Measurements from ENCODE around the gene SYP.
A peak's percentile ranks its signal among the peaks of the same experiment; 100 is the strongest.

The SYP gene

DNA sequence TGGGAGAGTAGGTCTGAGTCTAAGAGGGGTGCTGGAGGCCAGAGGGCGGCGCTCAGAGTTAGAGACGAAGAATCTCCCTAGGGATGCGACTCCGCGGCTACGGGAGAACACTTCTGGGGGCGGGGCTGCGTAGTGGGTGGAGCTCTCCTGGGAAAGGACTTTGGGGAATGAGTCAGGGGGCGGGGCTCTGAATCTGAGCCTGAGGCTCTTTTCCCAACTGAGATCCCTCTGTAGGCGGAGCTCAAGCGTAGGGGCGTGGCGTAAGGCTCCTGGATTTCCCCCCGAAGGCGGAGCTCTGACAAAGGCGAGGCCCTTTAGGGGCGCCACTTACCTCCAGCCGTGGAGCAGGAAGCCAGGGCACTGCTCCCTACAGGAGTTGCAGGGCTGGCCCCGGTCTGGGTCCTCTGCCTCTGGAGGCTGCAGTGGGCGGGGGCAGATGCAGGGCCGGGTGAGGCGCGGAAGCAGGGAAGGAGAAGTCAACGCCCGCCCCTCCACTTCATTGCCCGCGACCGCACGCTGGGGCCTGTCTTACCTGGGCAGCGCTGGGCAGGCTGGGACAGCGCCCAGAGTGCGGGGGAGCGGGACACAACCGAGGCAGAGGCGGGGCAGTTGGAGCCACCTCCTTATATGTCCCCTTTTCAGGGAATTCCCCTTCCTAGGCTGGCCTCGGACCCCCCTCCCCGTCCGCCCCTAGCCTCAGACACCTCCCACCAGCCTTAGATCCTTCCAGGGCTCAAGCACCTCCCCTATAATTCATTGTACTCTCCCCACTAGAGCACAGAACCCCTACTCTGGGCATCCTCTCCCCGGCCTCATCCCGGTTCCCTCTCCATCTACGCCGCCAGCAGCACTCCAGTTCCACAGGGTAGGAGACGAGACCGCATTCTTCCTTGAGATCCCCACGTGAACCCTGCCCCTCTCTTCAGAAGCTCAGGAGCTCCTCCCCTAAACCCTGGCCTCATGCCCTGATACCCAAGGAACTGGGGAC is 15.4 kb downstream of the SYP start:
- peak overlapping the region; percentile 84 for H3K9ac ChIP-seq (ENCODE audit: low read length)
- H3K27ac ChIP-seq (ENCODE audit: low read length, poor library complexity, severe bottlenecking) = peak overlapping the region; percentile 20
- peaks cover 14% of the 10 kb centered on the region for H3K4me1 ChIP-seq (ENCODE audit: control insufficient read depth, insufficient read depth, low read depth, low read length)
- no peaks in the 10 kb centered on the region for H3K27me3 ChIP-seq (ENCODE audit: control insufficient read depth in 1 of 2, insufficient read depth in 1 of 2, low read length in 2 of 2)
- no peak overlapping the region for H2BK120ac ChIP-seq (ENCODE audit: low read depth, low read length)
- peak overlapping the region; percentile 64 to 79 for H3K4ac ChIP-seq (ENCODE audit: low read depth in 1 of 2, low read length in 2 of 2)
- no peaks in the 10 kb centered on the region for H3K9me3 ChIP-seq (ENCODE audit: control insufficient read depth, low read length)
- peak overlapping the region; percentile 39 for H4K91ac ChIP-seq (ENCODE audit: low read length)
- 23% methylated on average over 33 of the region's 46 CpGs for WGBS
- H2AFZ ChIP-seq (ENCODE audit: low read depth, low read length) = no peak overlapping the region
- peaks cover 8% of the 10 kb centered on the region for H3K79me1 ChIP-seq (replicated peaks; ENCODE audit: low read length, poor library complexity, severe bottlenecking)
- H3K23ac ChIP-seq (ENCODE audit: low read length in 2 of 2) = no peak overlapping the region
- H2BK15ac ChIP-seq (ENCODE audit: low read depth, poor library complexity, severe bottlenecking) = no peak overlapping the region
- peak; percentile 93 for DNase-seq
- H3K4me2 ChIP-seq (ENCODE audit: low read length, poor library complexity, severe bottlenecking) = peak overlapping the region; percentile 76
- peak overlapping the region in 1 of 2 experiments; percentile 41 for H3K14ac ChIP-seq (ENCODE audit: low read length in 2 of 2)
- peak overlapping the region; percentile 54 to 76 for H3K18ac ChIP-seq (ENCODE audit: low read depth in 1 of 2, low read length in 2 of 2)
- peak overlapping the region; percentile 60 for H4K8ac ChIP-seq (ENCODE audit: low read length)
- no peak overlapping the region for H2AK5ac ChIP-seq (ENCODE audit: low read length, severe bottlenecking)
- H3K4me3 ChIP-seq (ENCODE audit: insufficient read depth in 1 of 2, low read depth in 1 of 2, low read length in 2 of 2) = peak overlapping the region; percentile 56 to 77
- H2BK12ac ChIP-seq (ENCODE audit: low read length in 2 of 2) = peak overlapping the region; percentile 39 to 63
- H2BK5ac ChIP-seq (ENCODE audit: low read depth, low read length, poor library complexity, severe bottlenecking) = no peak overlapping the region
- H3K36me3 ChIP-seq (ENCODE audit: control insufficient read depth in 1 of 2, insufficient read depth in 2 of 2, low read depth in 1 of 2, low read length in 2 of 2) = peaks cover 7 to 20% of the 10 kb centered on the region in 2 experiments

DNA sequence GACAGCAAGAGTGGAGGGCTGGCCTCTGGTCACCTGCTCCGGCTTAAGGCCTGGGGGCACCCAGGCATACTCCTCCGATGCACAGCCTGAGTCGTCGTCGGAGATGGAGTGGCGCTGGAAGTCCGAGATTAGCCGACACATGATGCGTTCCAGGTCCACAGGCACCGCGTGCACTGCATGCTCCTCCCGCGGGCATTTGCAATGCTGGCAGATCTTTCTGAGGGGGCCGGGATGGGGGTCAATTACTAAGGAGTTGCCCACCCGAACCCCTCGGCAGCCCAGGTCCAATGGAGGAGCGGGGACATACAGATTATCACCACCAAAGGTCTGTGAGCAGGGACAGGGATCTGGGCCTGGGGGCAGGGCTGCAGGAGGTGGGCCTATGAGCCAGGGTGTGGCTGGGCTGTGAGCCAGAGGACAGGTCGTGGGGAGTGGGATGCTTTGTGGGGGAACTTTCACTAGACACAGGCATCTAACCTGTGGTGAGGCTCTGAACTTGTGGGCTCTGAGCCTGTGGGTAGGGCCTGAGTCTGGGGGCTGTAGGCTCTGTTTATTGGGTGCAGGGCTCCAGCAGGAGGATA is 16.2 kb downstream of the SYP start:
- Histone ChIP-seq H3K27me3 (ENCODE audit: control insufficient read depth in 1 of 2, insufficient read depth in 1 of 2, low read length in 2 of 2) (no peaks in the 10 kb centered on the region), H2AK5ac (ENCODE audit: low read length, severe bottlenecking) (no peak overlapping the region), H2AFZ (ENCODE audit: low read depth, low read length) (no peak overlapping the region), H4K8ac (ENCODE audit: low read length) (no peak overlapping the region), H3K4me3 (ENCODE audit: insufficient read depth in 1 of 2, low read depth in 1 of 2, low read length in 2 of 2) (peak overlapping the region in 1 of 2 experiments; percentile 59), H3K79me1 (replicated peaks; ENCODE audit: low read length, poor library complexity, severe bottlenecking) (peaks cover 8% of the 10 kb centered on the region), H3K4me2 (ENCODE audit: low read length, poor library complexity, severe bottlenecking) (peak overlapping the region; percentile 5), H3K27ac (ENCODE audit: low read length, poor library complexity, severe bottlenecking) (no peak overlapping the region), H4K91ac (ENCODE audit: low read length) (peak overlapping the region; percentile 15), H3K36me3 (ENCODE audit: control insufficient read depth in 1 of 2, insufficient read depth in 2 of 2, low read depth in 1 of 2, low read length in 2 of 2) (peaks cover 7 to 28% of the 10 kb centered on the region in 2 experiments), H2BK5ac (ENCODE audit: low read depth, low read length, poor library complexity, severe bottlenecking) (no peak overlapping the region), H3K9me3 (ENCODE audit: control insufficient read depth, low read length) (no peaks in the 10 kb centered on the region), H3K4ac (ENCODE audit: low read depth in 1 of 2, low read length in 2 of 2) (no peak overlapping the region), H2BK120ac (ENCODE audit: low read depth, low read length) (no peak overlapping the region), H3K18ac (ENCODE audit: low read depth in 1 of 2, low read length in 2 of 2) (no peak overlapping the region), H3K14ac (ENCODE audit: low read length in 2 of 2) (no peak overlapping the region), H3K4me1 (ENCODE audit: control insufficient read depth, insufficient read depth, low read depth, low read length) (peaks cover 14% of the 10 kb centered on the region), H2BK12ac (ENCODE audit: low read length in 2 of 2) (no peak overlapping the region), H3K23ac (ENCODE audit: low read length in 2 of 2) (no peak overlapping the region), H3K9ac (ENCODE audit: low read length) (no peak overlapping the region), H2BK15ac (ENCODE audit: low read depth, poor library complexity, severe bottlenecking) (no peak overlapping the region)
- DNase-seq = no peak
- WGBS = 91% methylated on average over 18 of the region's 18 CpGs

DNA sequence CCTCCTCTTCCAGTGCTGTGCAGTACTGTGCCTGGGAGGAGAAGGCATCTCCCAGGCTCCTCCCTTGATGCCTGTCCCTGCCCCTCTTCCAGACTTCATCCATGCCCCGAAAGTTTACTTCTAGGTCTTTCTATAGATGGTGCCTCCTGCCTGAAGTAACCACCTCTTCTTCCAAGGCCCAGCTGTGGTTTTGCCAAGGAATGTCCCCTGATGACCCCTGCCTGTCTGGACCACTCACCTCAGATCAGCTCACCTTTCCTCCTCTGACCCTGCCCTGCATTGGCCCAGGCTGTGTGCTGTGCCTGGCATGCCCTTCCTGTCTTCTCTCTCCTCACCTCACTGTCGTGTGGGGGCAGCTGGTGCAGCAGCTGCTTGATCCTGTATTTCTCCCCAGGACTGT is 20.6 kb downstream of the SYP start:
- H3K9ac ChIP-seq (ENCODE audit: low read length) = no peak overlapping the region
- H3K9me3 ChIP-seq (ENCODE audit: control insufficient read depth, low read length) = no peaks in the 10 kb centered on the region
- no peak overlapping the region for H3K23ac ChIP-seq (ENCODE audit: low read length in 2 of 2)
- no peak overlapping the region for H2BK15ac ChIP-seq (ENCODE audit: low read depth, poor library complexity, severe bottlenecking)
- H3K36me3 ChIP-seq (ENCODE audit: control insufficient read depth in 1 of 2, insufficient read depth in 2 of 2, low read depth in 1 of 2, low read length in 2 of 2) = peaks cover 17 to 65% of the 10 kb centered on the region in 2 experiments
- H3K4ac ChIP-seq (ENCODE audit: low read depth in 1 of 2, low read length in 2 of 2) = no peak overlapping the region
- no peak overlapping the region for H4K91ac ChIP-seq (ENCODE audit: low read length)
- no peak overlapping the region for H3K14ac ChIP-seq (ENCODE audit: low read length in 2 of 2)
- no peak for DNase-seq
- no peak overlapping the region for H3K4me2 ChIP-seq (ENCODE audit: low read length, poor library complexity, severe bottlenecking)
- H3K79me1 ChIP-seq (replicated peaks; ENCODE audit: low read length, poor library complexity, severe bottlenecking) = peaks cover 8% of the 10 kb centered on the region
- H2BK12ac ChIP-seq (ENCODE audit: low read length in 2 of 2) = no peak overlapping the region
- no peak overlapping the region for H3K18ac ChIP-seq (ENCODE audit: low read depth in 1 of 2, low read length in 2 of 2)
- H3K27ac ChIP-seq (ENCODE audit: low read length, poor library complexity, severe bottlenecking) = no peak overlapping the region
- no peak overlapping the region for H2BK5ac ChIP-seq (ENCODE audit: low read depth, low read length, poor library complexity, severe bottlenecking)
- 100% methylated on average over 1 of the region's 2 CpGs for WGBS
- no peak overlapping the region for H2AFZ ChIP-seq (ENCODE audit: low read depth, low read length)
- no peak overlapping the region for H2BK120ac ChIP-seq (ENCODE audit: low read depth, low read length)
- H3K4me3 ChIP-seq (ENCODE audit: insufficient read depth in 1 of 2, low read depth in 1 of 2, low read length in 2 of 2) = no peak overlapping the region
- H2AK5ac ChIP-seq (ENCODE audit: low read length, severe bottlenecking) = no peak overlapping the region
- peaks cover 4% of the 10 kb centered on the region for H3K4me1 ChIP-seq (ENCODE audit: control insufficient read depth, insufficient read depth, low read depth, low read length)
- no peaks in the 10 kb centered on the region for H3K27me3 ChIP-seq (ENCODE audit: control insufficient read depth in 1 of 2, insufficient read depth in 1 of 2, low read length in 2 of 2)
- H4K8ac ChIP-seq (ENCODE audit: low read length) = no peak overlapping the region

DNA sequence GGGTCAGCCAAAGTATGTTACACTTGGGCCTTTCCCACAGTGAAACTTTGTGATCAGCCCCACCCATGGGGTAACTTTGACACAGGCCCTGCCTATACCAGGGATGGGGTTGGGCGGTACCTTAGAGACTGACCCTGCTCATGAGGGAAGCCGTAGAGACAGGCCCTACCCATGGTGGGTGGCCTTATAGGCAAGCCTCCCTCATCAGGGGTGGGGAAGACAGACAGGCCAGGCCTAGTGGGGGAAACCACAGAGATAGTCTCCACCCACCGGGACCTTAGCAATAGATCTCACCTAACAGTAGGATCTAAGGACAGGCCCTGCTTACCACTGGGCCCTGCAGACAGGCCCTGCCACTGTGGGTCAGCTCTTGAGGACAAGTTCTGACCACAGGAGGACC is 21.5 kb downstream of the SYP start:
- Histone ChIP-seq H3K18ac (ENCODE audit: low read depth in 1 of 2, low read length in 2 of 2) (no peak overlapping the region), H3K23ac (ENCODE audit: low read length in 2 of 2) (no peak overlapping the region), H3K9ac (ENCODE audit: low read length) (no peak overlapping the region), H3K14ac (ENCODE audit: low read length in 2 of 2) (no peak overlapping the region), H3K4ac (ENCODE audit: low read depth in 1 of 2, low read length in 2 of 2) (no peak overlapping the region), H2AK5ac (ENCODE audit: low read length, severe bottlenecking) (no peak overlapping the region), H3K4me2 (ENCODE audit: low read length, poor library complexity, severe bottlenecking) (no peak overlapping the region), H3K27me3 (ENCODE audit: control insufficient read depth in 1 of 2, insufficient read depth in 1 of 2, low read length in 2 of 2) (no peaks in the 10 kb centered on the region), H3K79me1 (replicated peaks; ENCODE audit: low read length, poor library complexity, severe bottlenecking) (peaks cover 7% of the 10 kb centered on the region), H2BK12ac (ENCODE audit: low read length in 2 of 2) (no peak overlapping the region), H2AFZ (ENCODE audit: low read depth, low read length) (no peak overlapping the region), H3K4me1 (ENCODE audit: control insufficient read depth, insufficient read depth, low read depth, low read length) (no peaks in the 10 kb centered on the region), H2BK15ac (ENCODE audit: low read depth, poor library complexity, severe bottlenecking) (no peak overlapping the region), H4K8ac (ENCODE audit: low read length) (no peak overlapping the region), H3K9me3 (ENCODE audit: control insufficient read depth, low read length) (no peaks in the 10 kb centered on the region), H3K27ac (ENCODE audit: low read length, poor library complexity, severe bottlenecking) (no peak overlapping the region), H3K4me3 (ENCODE audit: insufficient read depth in 1 of 2, low read depth in 1 of 2, low read length in 2 of 2) (no peak overlapping the region), H4K91ac (ENCODE audit: low read length) (no peak overlapping the region), H2BK120ac (ENCODE audit: low read depth, low read length) (no peak overlapping the region), H2BK5ac (ENCODE audit: low read depth, low read length, poor library complexity, severe bottlenecking) (no peak overlapping the region), H3K36me3 (ENCODE audit: control insufficient read depth in 1 of 2, insufficient read depth in 2 of 2, low read depth in 1 of 2, low read length in 2 of 2) (peaks cover 23 to 67% of the 10 kb centered on the region in 2 experiments)
- WGBS = 100% methylated on average over 2 of the region's 3 CpGs
- no peak for DNase-seq

Data from mesenchymal stem cell (in vitro differentiated cells and primary cell).